GM18858 (cell line): ENCODE measurements around the gene JOSD1.

ENCODE experiments used
- ATAC-seq: cut with Tn5 transposase; IDR thresholded peaks from one replicate; pipeline ENCODE4 v1.9.1; 2021; ENCODE audit not compliant: unreplicated experiment

Gene JOSD1

DNA sequence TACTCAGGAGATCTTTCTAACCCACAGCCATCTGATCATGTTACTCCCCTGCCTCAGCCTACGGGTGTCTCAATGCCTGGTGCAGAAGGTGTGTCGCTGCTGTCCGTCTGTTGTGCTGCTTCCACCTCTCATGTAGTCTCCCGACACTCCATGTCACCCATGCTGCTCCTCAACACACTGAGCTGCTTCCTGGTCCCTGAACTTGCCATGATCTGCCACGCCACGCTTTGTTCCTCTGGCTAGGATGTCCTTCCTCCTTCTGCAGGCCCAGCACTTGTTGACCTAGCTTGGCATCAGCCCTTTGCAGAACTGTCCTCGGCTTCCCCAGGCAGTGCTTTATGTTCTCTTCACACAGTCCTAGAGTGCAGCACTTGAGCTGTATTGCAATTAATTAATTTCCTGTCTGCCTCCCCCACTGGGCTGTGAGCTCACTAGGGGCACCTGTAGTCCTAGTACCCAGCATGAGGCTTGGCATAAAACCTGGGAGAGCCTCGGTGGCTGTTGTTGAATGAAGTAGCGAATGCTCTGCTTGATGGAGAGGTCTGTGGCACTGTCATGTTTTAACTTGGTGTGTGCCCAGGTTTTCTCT is 14.5 kb upstream of the JOSD1 start:
- ATAC-seq: no peak

DNA sequence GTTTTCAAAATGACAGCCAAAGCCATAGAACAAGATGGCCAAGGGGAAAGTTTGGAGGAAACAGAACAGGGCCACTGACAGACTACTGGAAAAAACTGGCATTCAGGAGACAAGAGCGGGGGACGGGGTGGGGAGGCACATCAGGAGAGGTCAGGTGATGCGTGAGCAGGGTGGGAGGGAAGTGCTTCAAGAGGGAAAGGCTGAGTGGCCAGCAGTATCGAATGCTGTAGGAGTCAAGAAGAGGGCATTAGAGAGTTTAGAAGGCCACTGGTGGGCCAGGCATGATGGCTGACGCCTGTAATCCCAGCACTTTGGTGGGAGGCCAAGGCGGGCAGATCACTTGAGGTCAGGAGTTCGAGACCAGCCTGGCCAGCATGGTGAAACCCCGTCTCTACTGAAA is 13.2 kb upstream of the JOSD1 start:
- ATAC-seq: no peak

DNA sequence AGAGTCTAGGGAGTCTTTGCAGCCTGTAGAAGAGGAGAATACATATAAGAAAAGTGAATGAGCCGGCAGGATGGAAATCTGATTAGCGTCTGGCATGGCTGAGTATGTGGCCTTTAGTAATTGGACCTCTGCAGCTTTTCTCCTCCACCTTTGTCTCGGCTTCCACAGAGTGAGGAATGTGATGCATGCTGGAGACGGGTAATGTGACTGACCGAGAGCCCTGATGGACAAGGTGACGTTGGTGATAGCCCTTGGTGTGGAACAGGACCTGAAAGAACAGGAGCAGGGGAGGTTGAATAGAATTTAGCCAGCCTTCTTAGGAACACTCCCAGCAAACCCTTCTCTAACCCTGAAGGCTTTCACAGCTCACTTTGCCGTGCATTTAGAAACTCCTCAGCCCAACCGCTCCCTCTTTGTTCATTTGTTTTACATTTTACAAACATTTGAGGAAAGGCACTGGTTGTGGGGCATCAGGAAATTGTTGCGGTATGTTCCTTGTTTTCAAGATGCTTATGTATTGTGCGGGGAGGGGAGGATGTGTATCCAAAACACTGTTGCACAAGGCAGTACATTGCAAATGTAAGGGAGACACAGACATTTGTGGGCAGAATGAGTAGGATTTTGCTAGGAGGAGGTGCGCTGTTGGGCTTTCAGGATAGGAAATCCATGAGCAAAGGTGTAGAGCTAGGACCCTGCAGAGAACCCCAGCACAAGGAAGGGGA is 11.9 kb upstream of the JOSD1 start:
- ATAC-seq: no peak

DNA sequence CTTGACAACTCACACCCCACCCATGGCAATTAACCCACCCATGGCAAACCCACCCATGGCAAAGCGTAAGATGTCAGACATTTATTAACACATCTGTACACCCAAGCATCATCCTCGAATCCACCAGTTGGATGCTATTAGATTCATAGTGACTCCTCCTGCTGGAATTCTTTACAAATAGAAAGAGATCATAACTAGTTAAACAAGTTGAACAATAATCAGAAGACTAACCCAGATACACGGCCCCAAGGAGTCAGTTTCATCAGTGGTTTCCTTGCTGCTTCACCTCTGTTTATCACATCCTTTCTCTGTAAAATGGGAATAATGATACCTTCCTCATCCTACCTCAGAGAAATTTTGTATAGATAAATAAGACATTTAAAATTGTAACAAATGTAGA is 10.1 kb upstream of the JOSD1 start:
- ATAC-seq: no peak

DNA sequence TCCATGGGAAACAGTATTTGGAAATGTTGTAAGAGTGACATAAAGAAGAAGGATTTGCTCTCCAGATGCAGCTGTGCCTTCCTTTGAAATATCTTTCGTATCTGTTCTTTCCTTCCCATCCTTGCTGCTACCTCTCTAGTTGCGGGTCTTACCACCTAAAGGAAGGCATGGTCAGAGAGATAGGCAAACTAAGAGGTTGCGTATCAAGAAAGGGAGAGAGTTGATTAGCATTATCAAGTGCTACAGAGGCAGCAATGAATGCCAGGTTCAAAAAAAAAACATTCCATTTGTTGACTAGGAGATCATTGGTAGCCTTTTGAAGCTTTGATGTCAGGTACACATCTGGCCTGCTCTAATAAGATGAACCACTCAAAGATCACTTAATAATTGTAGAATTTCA is 9.6 kb upstream of the JOSD1 start:
- ATAC-seq: no peak

DNA sequence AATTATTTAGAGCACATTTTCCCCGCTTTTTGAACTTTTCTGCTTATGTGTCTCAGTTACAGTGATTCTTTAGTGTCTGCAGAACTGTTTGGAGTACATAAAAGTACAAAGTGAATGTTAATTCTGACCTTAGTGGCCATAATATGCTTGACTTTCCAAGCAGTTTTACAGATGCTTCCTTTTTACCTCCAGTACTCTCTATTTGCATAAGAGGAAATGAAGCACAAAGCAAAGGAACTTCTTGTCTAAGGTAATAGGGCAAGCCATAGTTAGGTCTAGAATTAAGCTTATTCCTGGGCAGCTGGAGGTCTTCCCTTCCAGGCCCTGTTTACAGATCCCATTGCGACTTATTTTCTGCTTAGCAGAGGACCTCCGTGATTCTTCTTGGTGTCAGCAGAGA is 8.6 kb upstream of the JOSD1 start:
- no peak for ATAC-seq

DNA sequence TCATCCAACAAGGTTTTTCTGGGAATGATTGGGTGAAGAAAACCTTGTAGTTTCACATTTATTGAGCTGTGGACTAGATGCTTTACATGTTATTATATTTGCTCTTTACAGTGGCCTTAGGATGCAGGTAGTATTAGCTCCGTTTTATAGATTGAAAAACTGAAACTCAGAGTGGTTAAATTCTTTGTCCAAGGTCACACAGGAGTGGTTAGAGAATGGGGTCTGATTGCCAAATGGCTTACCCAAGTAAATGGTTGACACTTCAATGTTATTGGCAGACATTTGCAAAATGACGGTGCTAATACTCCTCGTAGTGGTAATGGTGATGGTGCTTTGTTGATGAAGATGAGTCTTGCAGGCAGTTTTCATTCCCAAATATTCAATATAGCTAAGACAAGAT is 7.2 kb upstream of the JOSD1 start:
- ATAC-seq: no peak

DNA sequence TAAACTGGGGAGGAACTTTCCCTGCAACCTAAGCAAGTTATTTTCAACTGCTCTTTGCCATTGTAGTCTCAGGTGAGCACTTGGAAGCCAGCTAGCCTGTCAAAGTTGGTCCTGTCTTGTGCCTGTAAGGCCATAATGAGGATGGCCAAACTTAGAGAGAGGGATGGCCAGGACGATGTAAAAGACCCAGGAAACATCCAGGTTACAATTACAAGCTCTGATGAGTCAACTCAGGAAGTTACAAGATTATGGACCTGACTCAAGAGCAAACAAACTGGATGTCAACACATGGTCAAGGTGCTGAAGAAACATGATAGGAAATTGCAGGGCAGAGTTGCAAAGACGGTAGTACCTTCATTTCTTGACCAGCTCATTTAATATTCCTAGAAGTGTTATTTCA is 6.6 kb upstream of the JOSD1 start:
- no peak for ATAC-seq

DNA sequence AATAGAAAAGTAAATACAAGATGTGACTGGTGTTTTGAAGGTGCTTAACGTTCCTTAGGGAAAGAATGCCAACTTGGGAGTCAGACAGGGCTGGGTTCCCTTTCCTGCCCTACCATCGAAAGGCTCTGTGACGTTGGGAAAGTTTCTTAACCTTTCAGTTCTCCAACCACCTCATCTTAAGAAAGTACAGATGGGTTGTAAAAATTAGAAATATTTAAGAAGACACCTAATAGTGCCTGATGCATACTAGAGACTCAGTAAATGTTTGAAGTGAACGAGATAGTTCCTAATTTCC is 6.1 kb upstream of the JOSD1 start:
- ATAC-seq: no peak

DNA sequence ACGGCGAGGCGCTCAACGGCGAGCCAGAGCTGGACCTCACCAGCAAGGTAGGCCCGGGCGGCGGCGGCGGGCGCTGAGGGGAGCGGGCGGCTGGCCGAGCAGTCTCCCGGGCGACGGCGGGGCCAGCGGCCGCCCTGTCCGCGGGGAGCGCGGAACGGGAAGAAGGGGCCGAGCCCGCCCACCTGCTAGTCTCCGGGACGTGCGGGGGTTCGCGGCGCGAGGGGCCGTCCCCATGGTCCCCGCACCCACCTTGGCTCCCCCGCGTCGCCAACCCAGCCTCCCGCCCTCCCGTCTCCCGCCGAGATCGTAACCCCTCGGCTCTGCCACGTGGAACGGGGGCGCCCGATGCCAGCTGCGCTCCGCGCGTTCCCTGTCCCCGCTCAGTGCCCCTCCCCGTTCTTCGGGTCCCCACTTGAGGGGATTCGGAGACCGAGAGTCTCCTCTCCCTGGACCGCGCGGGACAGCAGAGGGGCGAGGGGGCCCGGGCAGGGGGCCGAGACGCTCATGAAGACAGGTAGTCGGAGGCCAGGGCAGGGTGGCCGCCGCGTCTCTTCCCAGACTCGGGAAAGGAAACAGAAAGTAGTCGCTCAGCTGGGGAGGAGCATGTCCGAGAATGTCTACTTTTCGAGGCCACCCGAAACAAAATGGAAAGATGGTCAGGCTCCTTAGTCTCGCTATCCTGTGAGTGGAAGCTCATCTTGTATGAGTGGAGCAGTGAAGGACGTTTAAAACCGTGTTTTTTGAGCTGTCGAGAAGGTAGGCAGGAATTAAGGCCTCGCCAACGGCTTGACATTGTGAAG is 5.6 kb upstream of the JOSD1 start:
- no peak for ATAC-seq

DNA sequence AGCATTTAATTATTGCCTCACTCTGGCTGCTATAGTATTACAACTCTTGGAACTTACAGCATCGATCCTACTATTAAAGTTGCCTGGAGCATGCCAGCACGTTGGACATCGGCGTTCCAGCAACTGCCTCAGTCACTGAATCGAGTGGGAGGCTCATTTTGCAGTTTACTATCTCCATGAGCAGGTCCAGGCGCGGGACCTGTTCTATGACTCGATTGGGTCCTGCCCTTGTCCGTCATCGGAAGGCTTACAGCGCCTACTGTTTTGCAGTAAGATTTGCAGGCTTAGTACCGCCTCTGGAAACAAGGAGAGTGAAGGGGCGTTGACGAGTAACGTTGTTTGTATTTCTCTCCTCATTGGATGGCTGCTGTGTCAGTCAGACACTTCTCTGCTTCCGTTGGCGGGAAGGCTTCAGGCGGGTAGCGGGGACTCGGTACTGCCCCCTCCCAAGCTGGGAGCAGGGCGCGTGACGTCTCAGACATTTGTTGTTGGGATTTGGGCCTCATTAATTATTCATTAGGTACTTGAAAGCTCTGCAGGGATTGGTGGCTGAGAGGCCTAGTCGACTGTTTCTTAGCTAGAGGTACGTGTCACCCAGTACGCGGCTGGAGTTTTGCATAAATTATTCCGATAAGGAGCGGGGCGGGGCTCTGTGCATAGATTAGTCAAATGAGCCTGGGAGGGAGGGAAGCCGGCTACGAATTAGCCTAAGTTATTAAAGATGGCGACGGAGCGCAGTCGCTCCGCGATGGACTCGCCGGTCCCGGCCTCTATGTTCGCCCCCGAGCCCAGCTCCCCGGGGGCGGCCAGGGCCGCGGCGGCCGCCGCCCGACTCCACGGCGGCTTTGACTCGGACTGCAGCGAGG is 4.7 kb upstream of the JOSD1 start, which contains the start of gene GTPBP1:
GTPBP1 (plus strand) TSS at position 710 of the 866 bp plus-strand sequence; CDS start at position 722, 12 bp downstream.
- peak; percentile 62 for ATAC-seq

DNA sequence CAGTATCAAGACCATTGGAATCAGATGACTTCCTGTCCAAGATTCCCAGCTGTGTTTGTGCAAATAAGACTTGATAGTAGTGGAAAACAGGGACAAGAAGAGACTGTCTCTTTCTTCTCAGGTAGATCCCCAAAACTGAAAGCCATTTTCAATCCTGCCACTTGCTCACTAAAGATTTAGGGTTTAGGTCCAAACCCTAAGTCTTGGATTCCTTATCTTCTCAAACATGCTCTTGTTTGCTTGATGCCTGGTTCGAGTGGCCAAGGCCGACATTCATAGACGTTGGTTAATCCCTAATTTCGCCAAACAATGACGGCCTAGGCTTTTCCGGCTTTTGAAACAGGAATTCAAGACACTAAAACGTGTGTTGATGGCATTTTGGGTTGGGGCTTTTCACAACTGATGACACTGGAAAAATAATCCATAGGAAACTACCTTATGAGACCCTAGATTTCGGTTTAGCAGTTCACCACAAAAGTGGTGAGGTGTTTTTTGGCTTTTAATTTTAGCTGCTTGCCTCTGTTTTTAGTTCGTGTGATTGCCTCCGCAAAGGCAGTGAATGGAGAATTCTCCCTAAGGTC is 4.0 kb upstream of the JOSD1 start:
- ATAC-seq: no peak

DNA sequence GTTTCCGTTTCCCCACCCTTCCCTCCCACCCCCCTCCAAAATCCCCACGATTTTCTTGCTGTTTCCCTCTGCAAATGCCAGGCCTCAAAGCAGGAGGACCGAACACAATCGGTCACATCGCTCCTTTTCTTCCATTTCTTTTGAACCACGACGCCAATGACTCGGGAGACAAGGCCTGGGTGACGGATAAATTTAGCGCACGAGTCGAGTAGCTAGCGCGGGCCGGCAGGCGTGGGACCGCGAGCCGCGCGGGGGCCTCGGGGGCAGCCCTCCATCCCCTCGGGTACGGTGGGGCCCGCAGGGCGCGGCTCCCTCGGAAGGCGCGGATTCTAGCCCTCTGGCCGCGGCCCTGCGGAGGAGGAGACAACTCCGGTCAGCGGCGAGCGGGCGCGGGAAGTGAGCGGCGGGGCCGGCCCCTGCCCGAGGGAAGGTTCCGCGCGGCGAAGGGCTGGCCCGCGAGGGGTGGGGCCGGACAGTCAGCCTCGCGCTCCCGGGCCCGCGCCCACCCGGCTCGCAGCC is 414 bp downstream of the JOSD1 start:
- ATAC-seq: no peak

DNA sequence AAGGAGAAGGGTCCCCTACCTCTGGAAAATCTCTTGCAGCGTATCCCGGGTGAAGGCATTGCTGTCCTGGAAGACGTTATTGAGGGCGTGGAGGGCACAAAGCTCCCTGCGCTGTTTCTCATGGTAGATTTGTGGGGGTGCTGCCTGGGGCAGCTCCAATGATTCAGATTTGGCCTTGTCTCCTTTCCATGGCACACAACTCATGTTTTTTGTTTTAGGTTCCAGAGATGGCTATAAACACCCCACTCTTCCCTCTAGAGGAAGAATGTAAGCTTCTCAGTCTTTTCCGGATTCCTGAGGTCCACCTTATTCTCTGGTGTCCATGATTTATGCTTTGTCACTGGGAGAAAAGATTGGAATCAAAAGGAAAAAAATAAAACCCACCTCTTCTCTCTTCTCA is 959 bp downstream of the JOSD1 start:
- no peak for ATAC-seq

DNA sequence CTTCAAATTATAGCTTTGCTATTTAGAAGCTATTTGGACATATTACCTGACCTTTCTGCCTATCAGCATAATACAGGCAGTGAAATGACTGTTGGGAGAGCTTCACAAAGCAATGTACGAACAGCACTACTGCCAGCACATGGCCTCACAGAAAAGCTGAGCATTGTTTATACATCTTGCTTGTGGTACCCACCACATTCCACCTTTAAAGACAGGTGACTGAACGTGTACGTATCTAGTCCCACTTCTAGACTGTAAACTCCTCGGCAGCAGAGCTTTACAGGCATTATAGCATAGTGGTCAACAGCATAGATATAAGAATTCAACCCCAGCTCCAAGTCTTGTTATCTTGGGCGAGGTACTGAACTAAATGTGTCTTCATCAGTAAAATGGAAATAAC is 1.6 kb downstream of the JOSD1 start:
- no peak for ATAC-seq

DNA sequence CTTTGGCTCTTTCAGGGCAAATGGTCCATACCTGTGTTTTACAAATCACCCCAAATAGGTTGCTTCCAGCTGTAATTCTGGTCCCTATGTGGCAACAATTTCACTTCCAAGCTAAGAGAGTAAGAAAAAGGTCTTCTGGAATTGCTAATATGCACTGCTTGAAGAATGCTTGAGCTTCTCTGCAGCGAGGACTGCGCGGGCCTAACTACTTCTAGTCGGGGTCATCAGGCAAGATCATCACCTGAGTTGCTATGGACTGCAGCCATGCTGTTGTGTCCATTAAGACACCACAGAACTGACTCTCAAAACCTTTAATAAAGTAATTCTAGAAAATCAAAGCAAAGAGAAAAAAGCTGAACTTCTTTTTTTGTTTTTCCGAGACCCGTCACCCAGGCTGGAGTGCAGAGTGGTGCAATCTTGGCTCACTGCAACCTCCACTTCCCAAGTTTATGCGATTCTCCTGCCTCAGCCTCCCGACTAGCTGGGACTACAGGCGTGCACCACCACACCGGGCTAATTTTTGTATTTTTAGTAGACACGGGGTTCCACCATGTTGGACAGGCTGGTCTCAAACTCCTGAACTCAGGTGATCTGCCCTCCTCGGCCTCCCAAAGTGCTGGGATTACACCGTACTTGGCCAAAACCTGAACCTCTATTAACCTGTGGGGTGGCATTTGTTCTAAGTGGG is 2.2 kb downstream of the JOSD1 start:
- no peak for ATAC-seq

DNA sequence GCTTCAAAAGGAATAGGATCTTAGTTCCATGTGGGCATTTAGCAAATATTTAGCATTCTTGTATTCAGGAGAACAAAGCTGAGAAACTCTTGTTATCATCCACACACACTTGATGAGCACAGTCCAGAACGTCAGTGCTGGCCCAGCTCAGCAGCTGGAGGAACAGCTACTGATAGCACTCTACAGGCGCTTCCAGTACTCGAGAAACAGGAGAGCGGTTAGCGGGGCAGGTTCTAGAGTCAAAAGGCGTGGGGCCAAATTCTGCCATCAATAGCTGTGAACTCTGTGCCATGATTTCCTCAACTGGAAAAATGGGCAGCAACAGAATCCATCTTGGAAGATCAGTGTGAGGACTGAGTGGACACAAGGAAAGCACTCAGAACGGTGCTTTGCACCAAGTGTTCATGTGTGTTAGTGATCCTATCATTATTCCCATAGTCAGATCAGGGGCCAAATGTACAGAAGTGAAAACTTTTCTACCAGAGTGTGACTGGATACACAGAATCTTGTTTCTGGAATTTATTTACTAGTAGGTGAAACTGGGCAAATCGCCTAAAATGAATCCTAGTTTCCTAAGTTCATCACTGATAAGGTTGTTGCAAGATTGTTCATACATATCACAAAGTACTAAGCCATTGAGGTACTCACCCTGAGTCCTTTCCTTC is 3.2 kb downstream of the JOSD1 start:
- ATAC-seq: no peak

DNA sequence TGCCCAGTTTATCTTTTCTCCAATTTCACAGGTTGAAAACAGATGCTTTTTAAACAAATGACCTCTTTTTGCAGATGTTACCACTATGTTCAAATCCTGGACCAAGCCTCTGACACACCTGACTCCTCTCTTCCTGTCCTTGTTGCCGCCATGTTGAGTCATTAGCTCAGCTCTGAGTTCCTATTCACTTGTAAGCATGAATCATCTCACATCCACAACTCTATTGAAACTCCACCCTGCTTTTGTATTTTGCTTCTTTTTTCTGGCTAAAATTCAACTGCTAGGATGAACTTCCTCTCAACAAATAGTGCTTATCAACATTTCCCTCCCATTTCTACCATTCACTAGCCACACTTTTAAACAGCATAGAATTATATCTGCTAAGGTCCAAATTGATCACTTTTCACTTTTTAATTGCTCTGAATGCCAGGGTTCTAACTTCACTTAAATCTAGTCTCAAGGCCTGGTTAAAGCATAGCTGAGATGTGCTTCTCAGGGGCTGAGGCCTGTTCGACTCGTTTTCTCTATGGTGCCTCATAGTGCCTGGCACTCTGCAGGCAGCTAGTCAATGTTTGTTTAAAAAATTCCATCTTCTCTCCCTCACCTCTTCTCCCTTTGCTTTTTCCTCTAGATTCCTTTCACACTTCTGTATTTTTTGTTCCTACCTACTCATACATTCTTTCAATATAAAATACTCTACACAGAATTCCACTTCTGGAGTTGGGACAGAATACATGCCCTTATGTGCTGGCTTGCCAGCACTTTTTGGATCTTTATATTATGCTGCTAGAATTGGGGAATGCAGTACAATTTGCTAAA is 3.9 kb downstream of the JOSD1 start:
- no peak for ATAC-seq

DNA sequence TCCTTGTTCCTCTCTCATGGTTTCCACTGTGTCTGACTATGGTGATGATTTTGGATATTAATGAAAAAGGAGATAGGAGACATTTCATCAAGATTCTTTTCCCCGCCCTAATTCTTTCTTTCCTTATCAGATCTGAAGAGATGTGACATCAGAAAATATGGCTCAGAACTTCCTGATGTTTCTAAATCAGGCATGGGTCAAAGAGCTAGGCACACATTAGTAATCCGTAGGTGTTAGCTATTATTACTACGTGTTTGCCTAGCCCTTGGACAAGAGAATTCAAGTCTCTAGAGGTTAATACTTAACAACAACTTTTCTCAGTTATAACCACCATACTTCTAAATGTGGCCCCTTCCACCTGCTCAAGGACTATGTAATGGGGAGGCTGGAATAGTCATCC is 5.8 kb downstream of the JOSD1 start:
- ATAC-seq: no peak
